Subcutaneous adipose tissue (tissue), 4 donors: Measurements from ENCODE around the gene YWHAE. TPM values are rescaled to one million over a fixed set of nuclear protein-coding genes. Genes with fewer than 3 reads are reported as not detected.

Source experiments
- CTCF ChIP-seq: fragments of 450-650 bp; IDR thresholded peaks from one replicate; pipeline ENCODE4 v1.5.1; 2016; ENCODE audit warnings: low read depth, mild to moderate bottlenecking, control low read depth, antibody characterized with exemption, moderate library complexity
- total RNA-seq, 4 donors: library from RNA; depleted of rRNA; stranded (reverse); fragments of >200 nt; gene quantifications; one replicate each; pipeline ENCODE4 v1.1.0, GENCODE V29; 2016

The YWHAE gene
- total RNA-seq, 4 donors from 2014 or later, result 501 to 781 (median 598) TPM

GRCh38 chr17:1372618-1373017, 27.4 kb downstream of the YWHAE start:
- no peak for TF ChIP-seq CTCF

GRCh38 chr17:1371893-1372590, 28.0 kb downstream of the YWHAE start:
- no peak for TF ChIP-seq CTCF

- no peak for TF ChIP-seq CTCF
These were observed 31.4 kb downstream of the YWHAE start for GRCh38 chr17:1368588-1368987.

GRCh38 chr17:1367351-1367745, 32.7 kb downstream of the YWHAE start:
- no peak for TF ChIP-seq CTCF

GRCh38 chr17:1366234-1366633, 33.8 kb downstream of the YWHAE start:
- TF ChIP-seq CTCF, result no peak

GRCh38 chr17:1365445-1366039, 34.5 kb downstream of the YWHAE start:
- no peak for TF ChIP-seq CTCF

GRCh38 chr17:1362964-1363363, 37.1 kb downstream of the YWHAE start:
- TF ChIP-seq CTCF, result no peak
